ENCODE data around the gene PBX1. TPM values are rescaled to one million over a fixed set of nuclear protein-coding genes. Genes with fewer than 3 reads are reported as not detected.

Gene PBX1
- total RNA-seq, 6 experiments from 2014 or later, result 3.1 to 7.9 (median 6.9) TPM

GRCh38 chr1:164855716-164856329 is 296.8 kb downstream of the PBX1 start:
- Histone ChIP-seq H3K27me3 (no peaks in the 10 kb centered on the region), H3K4me3 (no peak overlapping the region), H3K36me3 (no peaks in the 10 kb centered on the region), H3K27ac (no peak overlapping the region), H3K9me3 (no peaks in the 10 kb centered on the region), H3K4me1 (no peaks in the 10 kb centered on the region)
- ATAC-seq (no peak), DNase-seq (no peak)
- WGBS (ENCODE audit: insufficient coverage, low coverage, low lambda C conversion rate, missing lambda C conversion rate), result 60% methylated on average over 2 of the region's 2 CpGs
- intact Hi-C loops (cut with DNase I), result no loop called here
- TF ChIP-seq CTCF (IDR thresholded peaks at IDR 0.05) (no peak), POLR2A (IDR thresholded peaks at IDR 0.05) (no peak)

- WGBS (ENCODE audit: insufficient coverage, low coverage, low lambda C conversion rate, missing lambda C conversion rate), result 69% methylated on average over 2 of the region's 2 CpGs
- Histone ChIP-seq H3K36me3 (no peaks in the 10 kb centered on the region), H3K27me3 (no peaks in the 10 kb centered on the region), H3K27ac (no peak overlapping the region), H3K9me3 (no peaks in the 10 kb centered on the region), H3K4me3 (no peak overlapping the region), H3K4me1 (no peaks in the 10 kb centered on the region)
- ATAC-seq (no peak), DNase-seq (no peak)
- no peak for TF ChIP-seq CTCF (IDR thresholded peaks at IDR 0.05)
- TF ChIP-seq POLR2A (IDR thresholded peaks at IDR 0.05), result no peak
- intact Hi-C loops (cut with DNase I), result no loop called here
Observed at GRCh38 chr1:164856381-164856780, 297.4 kb downstream of the PBX1 start.

GRCh38 chr1:164857439-164857838 is 298.5 kb downstream of the PBX1 start:
- no peaks in the 10 kb centered on the region for H3K4me1 ChIP-seq
- H3K9me3 ChIP-seq, result no peaks in the 10 kb centered on the region
- H3K27me3 ChIP-seq, result no peaks in the 10 kb centered on the region
- no peaks in the 10 kb centered on the region for H3K36me3 ChIP-seq
- DNase-seq (no peak), ATAC-seq (no peak)
- TF ChIP-seq CTCF (IDR thresholded peaks at IDR 0.05) (no peak), POLR2A (IDR thresholded peaks at IDR 0.05) (no peak)
- 82% methylated on average over 1 of the region's 1 CpG for WGBS (ENCODE audit: insufficient coverage, low coverage, low lambda C conversion rate, missing lambda C conversion rate)
- intact Hi-C loops (cut with DNase I), result no loop called here
- H3K27ac ChIP-seq, result no peak overlapping the region
- no peak overlapping the region for H3K4me3 ChIP-seq

DNA sequence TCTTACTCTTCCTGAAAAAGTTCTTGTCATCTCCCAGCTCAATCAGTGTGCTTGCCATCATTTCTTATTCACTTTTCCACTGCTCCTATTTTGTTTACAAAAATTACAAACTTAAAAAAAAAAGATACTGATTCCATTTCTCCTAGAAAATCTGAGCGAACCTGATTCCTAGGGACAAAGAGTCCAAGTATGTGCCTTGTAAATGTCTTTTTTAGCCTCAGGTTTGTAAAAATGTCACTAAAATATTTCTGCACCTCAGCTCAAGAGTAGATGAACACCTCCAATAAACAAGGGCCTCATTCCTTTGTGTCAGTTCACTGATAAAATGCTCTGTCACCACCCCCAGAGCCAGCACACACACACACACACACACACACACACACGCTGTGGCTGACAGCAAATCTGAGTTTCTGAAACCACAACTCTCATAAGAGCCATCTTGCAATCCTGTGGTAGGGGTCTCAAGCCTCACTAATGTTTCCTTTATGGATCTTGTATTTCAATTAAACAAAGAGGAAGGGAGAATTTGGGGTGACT is 299.2 kb downstream of the PBX1 start:
- no peak overlapping the region for H3K27ac ChIP-seq
- WGBS (ENCODE audit: insufficient coverage, low coverage, low lambda C conversion rate, missing lambda C conversion rate), result 74% methylated on average over 2 of the region's 2 CpGs
- H3K9me3 ChIP-seq, result no peaks in the 10 kb centered on the region
- ATAC-seq (no peak), DNase-seq (no peak)
- no peak for TF ChIP-seq POLR2A (IDR thresholded peaks at IDR 0.05)
- no peak for TF ChIP-seq CTCF (IDR thresholded peaks at IDR 0.05)
- no peaks in the 10 kb centered on the region for H3K4me1 ChIP-seq
- H3K36me3 ChIP-seq, result no peaks in the 10 kb centered on the region
- intact Hi-C loops (cut with DNase I), result no loop called here
- no peak overlapping the region for H3K4me3 ChIP-seq
- no peaks in the 10 kb centered on the region for H3K27me3 ChIP-seq

DNA sequence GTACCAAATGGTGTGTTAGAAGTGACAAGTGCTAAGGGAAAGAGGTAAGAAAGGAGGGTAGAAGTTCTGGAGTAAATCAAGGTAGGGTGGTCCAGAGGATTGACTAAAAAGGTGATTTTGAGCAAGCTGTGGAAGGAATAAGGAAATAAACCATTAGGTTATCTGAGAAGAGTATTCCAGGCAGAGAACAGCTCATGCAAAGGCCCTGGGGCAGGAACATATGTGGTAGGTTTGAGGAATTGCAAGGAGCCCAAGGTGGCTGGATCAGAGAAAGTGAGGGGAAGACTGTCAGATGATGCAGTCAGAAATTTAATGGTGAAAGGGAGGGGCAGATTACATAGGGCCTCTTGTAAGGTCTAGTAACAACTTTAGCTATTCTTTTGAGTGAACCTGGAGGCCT is 302.6 kb downstream of the PBX1 start:
- DNase-seq, result no peak
- Histone ChIP-seq H3K9me3 (no peaks in the 10 kb centered on the region), H3K4me3 (no peak overlapping the region), H3K27ac (no peak overlapping the region), H3K36me3 (no peaks in the 10 kb centered on the region), H3K27me3 (no peaks in the 10 kb centered on the region), H3K4me1 (no peaks in the 10 kb centered on the region)
- intact Hi-C loops (cut with DNase I), result no loop called here
- no peak for ATAC-seq
- TF ChIP-seq CTCF (IDR thresholded peaks at IDR 0.05) (no peak), POLR2A (IDR thresholded peaks at IDR 0.05) (no peak)

Measured in right lobe of liver (tissue), 6 donors.